Stomach smooth muscle (tissue), 2 donors: Measurements from ENCODE around the gene RPTOR.
"Not testable (repeated sequence)": the region's sequence is repeated elsewhere in the genome, so short reads cannot be mapped to it uniquely, and the experiment has no call there.

Experiments used
- H3K27ac ChIP-seq: one replicate; pipeline ENCODE4 v1.7.0; 2013; ENCODE audit warnings: mild to moderate bottlenecking, low read length, inconsistent platforms
- H3K27me3 ChIP-seq, 2 donors: one replicate each; pipeline ENCODE4 v1.7.0; 2013; ENCODE audit warnings: low read length in 2 of 2; ENCODE audit not compliant: insufficient read depth in 2 of 2, control insufficient read depth in 1 of 2
- H3K36me3 ChIP-seq, 2 donors: one replicate each; pipeline ENCODE4 v1.7.0; 2013; ENCODE audit warnings: low read length in 2 of 2; ENCODE audit not compliant: control insufficient read depth in 2 of 2, insufficient read depth in 2 of 2
- H3K4me1 ChIP-seq: one replicate; pipeline ENCODE4 v1.7.0; 2013; ENCODE audit warnings: low read length; ENCODE audit not compliant: control insufficient read depth, insufficient read depth
- H3K4me3 ChIP-seq, 2 donors: one replicate each; pipeline ENCODE4 v1.7.0; 2013; ENCODE audit warnings: low read length in 2 of 2
- H3K9ac ChIP-seq, 2 donors: one replicate each; pipeline ENCODE4 v1.7.0; 2013; ENCODE audit warnings: low read length in 2 of 2, mild to moderate bottlenecking in 1 of 2
- H3K9me3 ChIP-seq, 2 donors: one replicate each; pipeline ENCODE4 v1.7.0; 2013; ENCODE audit warnings: low read length in 2 of 2; ENCODE audit not compliant: control insufficient read depth in 2 of 2
- donor health status: healthy.
- donor health status: Pancreatic carcinoma.

Gene RPTOR

DNA sequence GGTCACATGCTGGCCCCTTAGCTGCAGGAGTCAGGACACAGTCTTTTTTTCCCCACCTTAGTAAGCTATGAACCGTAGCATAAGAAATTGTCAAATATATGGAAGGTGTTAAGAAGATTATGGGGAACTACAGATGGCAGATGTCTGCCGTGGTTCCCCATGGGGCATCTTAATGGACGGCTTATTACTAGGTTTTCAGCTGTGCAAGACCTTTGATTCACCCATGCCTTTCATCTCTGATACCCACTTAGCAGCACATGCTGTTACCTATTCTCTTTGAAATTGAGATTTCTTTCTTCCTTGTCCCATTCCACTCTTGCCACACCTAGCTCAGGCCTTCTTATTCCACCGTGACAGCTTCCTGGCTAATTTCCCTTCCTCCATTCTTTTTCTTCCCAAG, 70.7 kb downstream of the RPTOR start:
- H3K9me3 ChIP-seq = no peaks in the 10 kb centered on the region
- no peak overlapping the region for H3K4me3 ChIP-seq
- H3K9ac ChIP-seq = no peak overlapping the region
- H3K36me3 ChIP-seq = no peaks in the 10 kb centered on the region
- no peaks in the 10 kb centered on the region for H3K4me1 ChIP-seq
- H3K27ac ChIP-seq = no peak overlapping the region
- H3K27me3 ChIP-seq = no peaks in the 10 kb centered on the region

DNA sequence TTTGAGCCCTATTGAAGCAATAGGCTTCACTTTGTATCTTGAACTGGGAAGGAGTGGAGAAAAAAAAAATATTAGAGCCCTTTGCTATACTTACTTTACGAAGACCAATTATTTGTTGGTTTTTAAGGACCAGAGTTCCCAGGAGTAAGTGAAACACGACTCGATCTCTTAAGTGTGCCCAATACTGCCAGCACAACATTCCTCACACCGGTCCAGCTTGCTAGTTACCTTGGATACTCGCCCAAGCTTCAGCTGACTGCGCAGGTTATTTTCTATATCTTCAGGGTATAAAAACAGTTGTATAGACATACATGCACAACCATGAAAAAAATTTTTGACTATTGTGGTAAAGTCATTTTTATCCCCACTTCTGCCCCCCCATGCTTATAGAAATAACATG, 72.1 kb downstream of the RPTOR start:
- Histone ChIP-seq H3K4me1 (no peaks in the 10 kb centered on the region), H3K9ac (no peak overlapping the region), H3K27ac (no peak overlapping the region), H3K9me3 (no peaks in the 10 kb centered on the region), H3K36me3 (no peaks in the 10 kb centered on the region), H3K4me3 (no peak overlapping the region), H3K27me3 (no peaks in the 10 kb centered on the region)

DNA sequence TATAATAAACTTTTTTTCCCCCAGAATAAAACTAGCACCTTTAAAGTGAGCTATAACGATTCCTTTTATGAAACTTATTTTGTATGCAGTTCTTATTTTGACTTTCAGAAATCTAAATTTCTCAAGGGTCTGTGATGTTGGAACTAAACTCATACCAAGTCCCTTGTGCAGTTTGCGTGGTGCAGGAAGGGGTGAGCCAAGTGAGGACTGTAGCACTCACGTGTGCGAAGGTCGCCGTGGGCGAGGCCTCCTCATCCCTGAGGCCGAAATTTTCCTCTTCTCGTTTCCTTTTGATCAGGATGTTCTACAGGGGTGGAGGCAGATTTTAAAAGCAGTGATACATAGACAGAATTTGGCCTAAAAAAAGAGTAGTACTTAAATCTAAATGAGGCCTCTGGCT, 73.7 kb downstream of the RPTOR start:
- H3K4me1 ChIP-seq = no peaks in the 10 kb centered on the region
- H3K27me3 ChIP-seq = no peaks in the 10 kb centered on the region
- H3K36me3 ChIP-seq = no peaks in the 10 kb centered on the region
- no peak overlapping the region for H3K9ac ChIP-seq
- no peak overlapping the region for H3K27ac ChIP-seq
- H3K9me3 ChIP-seq = no peaks in the 10 kb centered on the region
- H3K4me3 ChIP-seq = no peak overlapping the region

DNA sequence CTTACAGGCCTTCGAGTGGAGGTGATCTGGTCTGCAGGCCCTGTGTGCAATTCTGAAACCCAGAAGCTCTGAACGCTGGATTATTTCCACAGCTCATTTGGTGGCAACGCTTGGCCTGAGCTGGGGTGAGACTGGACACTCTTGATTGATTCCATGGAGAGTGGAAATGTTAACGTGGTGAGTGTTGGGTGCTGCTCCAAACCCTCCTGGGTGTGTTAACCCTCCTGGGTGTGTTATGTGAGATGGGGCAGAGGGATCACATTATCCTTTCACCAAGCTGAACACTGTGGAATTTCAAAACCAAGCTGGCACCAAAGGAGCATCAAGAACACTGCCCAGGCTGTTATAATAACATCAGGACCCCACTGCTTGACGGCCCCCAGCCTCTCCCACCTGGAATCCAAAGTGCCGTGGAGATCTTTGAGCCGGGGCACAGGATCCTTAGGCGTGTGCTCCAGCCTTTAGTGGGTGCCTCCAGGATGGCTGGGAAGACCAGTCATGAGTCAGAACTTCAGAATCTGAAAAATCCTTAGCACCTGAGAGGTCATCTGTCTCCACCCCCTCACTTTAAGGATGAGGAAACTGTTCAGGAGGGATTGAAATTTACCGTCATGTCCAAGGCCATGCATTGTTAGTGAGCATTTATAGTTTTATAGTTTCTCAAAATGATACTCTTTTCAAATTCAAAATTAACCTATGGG, 75.0 kb downstream of the RPTOR start:
- no peak overlapping the region for H3K9ac ChIP-seq
- no peaks in the 10 kb centered on the region for H3K9me3 ChIP-seq
- no peak overlapping the region for H3K27ac ChIP-seq
- no peaks in the 10 kb centered on the region for H3K4me1 ChIP-seq
- H3K4me3 ChIP-seq = no peak overlapping the region
- H3K27me3 ChIP-seq = no peaks in the 10 kb centered on the region
- H3K36me3 ChIP-seq = no peaks in the 10 kb centered on the region

DNA sequence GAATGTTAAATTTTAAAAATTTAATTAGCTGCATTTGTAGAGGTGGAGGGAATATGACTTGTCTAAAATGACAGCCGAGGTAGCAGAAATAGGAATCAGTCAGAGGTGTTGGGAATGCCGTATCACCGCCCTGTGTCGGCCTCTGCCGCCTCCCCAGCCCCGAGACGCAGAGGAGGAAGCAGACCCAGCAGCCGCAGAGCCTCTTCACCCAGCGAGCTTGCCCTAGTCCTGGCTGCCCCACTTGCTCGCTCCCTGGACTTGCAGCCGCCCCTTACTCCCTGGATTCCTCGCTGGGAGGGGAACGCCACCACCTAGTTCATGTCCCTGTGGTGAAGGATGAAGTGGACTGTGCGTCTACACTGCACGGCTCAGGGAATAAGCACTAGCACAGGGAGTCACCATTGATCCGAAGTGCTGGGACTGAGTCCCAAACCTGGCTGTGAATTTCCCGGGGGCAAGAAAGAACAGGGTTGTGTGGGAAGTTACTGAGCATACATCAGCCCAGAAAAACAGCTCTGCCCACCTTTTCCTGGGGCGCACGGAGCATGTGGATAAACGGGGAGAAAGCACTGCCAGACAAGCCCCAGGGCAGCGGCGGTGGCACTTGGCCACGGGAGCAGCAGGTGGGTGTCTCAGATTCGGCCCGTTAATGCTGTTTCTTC, 76.8 kb downstream of the RPTOR start:
- H3K27ac ChIP-seq = no peak overlapping the region
- no peaks in the 10 kb centered on the region for H3K27me3 ChIP-seq
- no peaks in the 10 kb centered on the region for H3K9me3 ChIP-seq
- H3K36me3 ChIP-seq = no peaks in the 10 kb centered on the region
- H3K4me1 ChIP-seq = no peaks in the 10 kb centered on the region
- H3K9ac ChIP-seq = no peak overlapping the region
- no peak overlapping the region for H3K4me3 ChIP-seq

DNA sequence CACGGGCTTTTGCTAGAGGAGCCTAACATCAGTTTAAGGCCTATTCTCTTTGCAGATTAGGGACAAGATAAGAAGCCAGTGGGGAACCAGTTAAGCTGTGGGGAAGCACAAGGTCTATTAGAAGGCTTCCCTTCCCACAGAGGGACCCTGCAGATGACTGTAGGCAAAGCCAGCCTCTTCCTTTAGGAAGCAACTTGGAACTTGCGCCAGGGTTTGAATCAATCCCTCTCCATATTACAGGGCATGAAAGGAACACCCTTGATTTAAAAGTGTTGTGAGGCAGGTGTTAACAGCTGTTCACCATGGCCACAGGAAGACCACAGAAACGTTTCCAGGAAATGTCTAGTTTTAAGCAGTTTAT, 77.3 kb downstream of the RPTOR start:
- H3K27ac ChIP-seq = no peak overlapping the region
- H3K27me3 ChIP-seq = no peaks in the 10 kb centered on the region
- H3K9me3 ChIP-seq = no peaks in the 10 kb centered on the region
- no peak overlapping the region for H3K9ac ChIP-seq
- peaks cover 0 to 3% of the 10 kb centered on the region in 2 donors for H3K36me3 ChIP-seq
- H3K4me3 ChIP-seq = no peak overlapping the region
- H3K4me1 ChIP-seq = no peaks in the 10 kb centered on the region

DNA sequence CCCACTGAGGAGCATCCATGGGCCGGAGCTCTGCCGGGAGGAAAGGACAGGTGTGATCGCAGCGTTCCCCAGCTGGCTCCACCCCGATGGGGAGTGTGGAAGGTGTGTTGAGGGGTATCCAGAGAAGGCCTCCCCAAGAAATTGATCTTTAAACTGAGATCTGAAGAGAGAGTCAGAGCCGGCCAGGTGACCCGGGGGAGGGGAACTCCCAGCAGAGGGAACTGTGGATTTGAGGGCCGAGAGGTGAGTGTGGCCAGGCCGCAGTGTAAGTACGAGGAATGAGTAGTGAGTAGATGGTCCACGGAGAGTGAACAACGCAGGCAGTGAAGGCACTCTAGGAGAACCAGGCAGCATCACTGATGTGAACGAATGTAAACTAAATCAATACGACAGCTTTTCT, 80.2 kb downstream of the RPTOR start:
- Histone ChIP-seq H3K4me3 (no peak overlapping the region), H3K9me3 (no peaks in the 10 kb centered on the region), H3K9ac (no peak overlapping the region), H3K27ac (no peak overlapping the region), H3K4me1 (no peaks in the 10 kb centered on the region), H3K27me3 (no peaks in the 10 kb centered on the region), H3K36me3 (peaks cover 0 to 3% of the 10 kb centered on the region in 2 donors)

DNA sequence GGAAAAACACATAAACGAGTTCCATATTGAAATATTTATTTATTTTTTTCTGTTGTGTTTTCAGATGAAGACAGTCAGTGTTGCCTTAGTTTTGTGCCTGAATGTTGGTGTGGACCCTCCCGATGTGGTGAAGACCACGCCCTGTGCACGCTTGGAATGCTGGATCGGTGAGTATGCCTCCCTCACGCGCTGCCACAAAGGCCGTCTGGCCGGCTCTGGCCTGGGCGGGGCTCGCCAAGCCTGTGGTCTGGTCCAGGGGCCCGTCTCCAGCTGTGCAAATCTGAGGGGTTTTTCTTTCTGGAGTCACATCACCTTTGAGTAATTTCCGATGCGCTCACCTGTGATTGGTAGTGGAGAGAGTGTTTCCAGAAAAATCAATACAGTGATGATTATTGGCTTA, 81.0 kb downstream of the RPTOR start:
- H3K36me3 ChIP-seq = peaks cover 0 to 3% of the 10 kb centered on the region in 2 donors
- no peak overlapping the region for H3K9ac ChIP-seq
- H3K4me3 ChIP-seq = no peak overlapping the region
- H3K4me1 ChIP-seq = no peaks in the 10 kb centered on the region
- no peaks in the 10 kb centered on the region for H3K27me3 ChIP-seq
- H3K27ac ChIP-seq = no peak overlapping the region
- H3K9me3 ChIP-seq = no peaks in the 10 kb centered on the region

DNA sequence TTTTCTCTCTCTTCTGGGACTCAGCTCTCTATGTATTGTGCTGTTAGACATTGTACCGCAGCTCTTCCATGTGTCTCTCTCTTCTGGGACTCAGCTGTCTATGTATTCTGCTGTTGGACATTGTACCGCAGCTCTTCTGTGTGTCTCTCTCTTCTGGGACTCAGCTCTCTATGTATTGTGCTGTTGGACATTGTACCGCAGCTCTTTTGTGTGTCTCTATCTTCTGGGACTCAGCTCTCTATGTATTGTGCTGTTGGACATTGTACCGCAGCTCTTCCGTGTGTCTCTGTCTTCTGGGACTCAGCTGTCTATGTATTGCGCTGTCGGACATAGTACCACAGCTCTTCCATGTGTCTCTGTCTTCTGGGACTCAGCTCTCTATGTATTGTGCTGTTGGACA, 84.2 kb downstream of the RPTOR start:
- H3K36me3 ChIP-seq, H3K27ac ChIP-seq, H3K9ac ChIP-seq, H3K9me3 ChIP-seq, H3K4me1 ChIP-seq, H3K27me3 ChIP-seq, H3K4me3 ChIP-seq: not testable (repeated sequence)

DNA sequence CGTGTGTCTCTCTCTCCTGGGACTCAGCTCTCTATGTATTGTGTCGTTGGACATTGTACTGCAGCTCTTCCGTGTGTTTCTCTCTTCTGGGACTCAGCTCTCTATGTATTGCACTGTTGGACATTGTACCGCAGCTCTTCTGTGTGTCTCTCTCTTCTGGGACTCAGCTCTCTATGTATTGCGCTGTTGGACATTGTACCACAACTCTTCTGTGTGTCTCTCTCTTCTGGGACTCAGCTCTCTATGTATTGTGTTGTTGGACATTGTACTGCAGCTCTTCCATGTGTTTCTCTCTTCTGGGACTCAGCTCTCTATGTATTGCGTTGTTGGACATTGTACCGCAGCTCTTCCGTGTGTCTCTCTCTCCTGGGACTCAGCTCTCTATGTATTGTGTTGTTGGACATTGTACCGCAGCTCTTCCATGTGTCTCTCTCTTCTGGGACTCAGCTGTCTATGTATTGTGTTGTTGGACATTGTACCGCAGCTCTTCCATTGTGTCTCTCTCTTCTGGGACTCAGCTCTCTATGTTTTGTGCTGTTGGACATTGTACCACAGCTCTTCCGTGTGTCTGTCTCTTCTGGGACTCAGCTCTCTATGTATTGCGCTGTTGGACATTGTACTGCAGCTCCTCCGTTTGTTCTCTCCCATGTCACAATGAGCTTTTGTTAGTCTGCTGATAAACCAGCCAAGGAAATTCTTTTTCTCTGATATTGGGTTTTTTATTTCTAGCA, 84.8 kb downstream of the RPTOR start:
- Histone ChIP-seq H3K9me3 (no peaks in the 10 kb centered on the region), H3K9ac (no peak overlapping the region)

More for the DNA sequence above, 84.8 kb downstream of the RPTOR start:
- no peak overlapping the region for H3K27ac ChIP-seq
- no peak overlapping the region for H3K4me3 ChIP-seq
- H3K27me3 ChIP-seq = no peaks in the 10 kb centered on the region
- H3K4me1 ChIP-seq = no peaks in the 10 kb centered on the region
- H3K36me3 ChIP-seq = peaks cover 0 to 6% of the 10 kb centered on the region in 2 donors
